ENCODE results near the gene FAM50B.

The FAM50B gene

DNA sequence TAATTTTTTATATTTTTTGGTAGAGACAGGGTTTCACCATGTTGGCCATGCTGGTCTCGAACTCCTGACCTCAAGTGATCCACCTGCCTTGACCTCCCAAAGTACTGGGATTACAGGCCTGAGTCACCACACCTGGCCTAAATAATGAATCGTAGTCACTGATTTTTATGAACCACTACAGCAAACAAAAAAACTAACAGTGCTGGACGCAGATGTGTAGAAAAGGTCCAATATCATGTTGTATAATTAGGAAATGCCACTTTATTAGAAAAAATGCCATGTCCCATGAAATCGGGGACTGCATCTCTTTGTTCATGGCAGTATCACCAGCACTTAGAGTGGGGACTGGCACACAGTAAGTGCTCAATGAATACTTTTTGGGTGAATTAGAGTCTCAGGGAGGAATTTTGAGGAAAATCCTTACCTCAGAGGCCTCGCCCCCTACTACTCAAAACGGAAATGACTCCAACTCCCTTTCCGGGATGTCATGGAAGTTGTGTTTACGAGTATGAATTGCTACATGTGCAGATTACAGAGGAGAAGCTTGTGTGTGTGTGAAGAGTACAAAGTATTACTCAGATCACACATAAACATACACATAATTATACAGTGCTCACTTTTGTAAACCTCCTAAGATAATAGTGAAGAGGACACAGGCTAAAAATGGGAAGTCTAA, 43.6 kb upstream of the FAM50B start:
- H3F3A ChIP-seq (ENCODE audit: low read depth): no peaks in the 10 kb centered on the region
- H3K9ac ChIP-seq (ENCODE audit: low read depth, low read length, poor library complexity, severe bottlenecking): no peak overlapping the region
- H3K4me3 ChIP-seq (ENCODE audit: low read length, poor library complexity, severe bottlenecking): no peak overlapping the region
- H3K4me2 ChIP-seq (ENCODE audit: low read depth, low read length, poor library complexity, severe bottlenecking): no peak overlapping the region
- no peaks in the 10 kb centered on the region for H4K20me1 ChIP-seq (ENCODE audit: insufficient read depth, low read length, poor library complexity, severe bottlenecking)
- H3K36me3 ChIP-seq (ENCODE audit: insufficient read depth, low read length): no peaks in the 10 kb centered on the region
- no peaks in the 10 kb centered on the region for H3K4me1 ChIP-seq (ENCODE audit: insufficient read depth, low read length, poor library complexity, severe bottlenecking)
- TF ChIP-seq, protein P1, sequence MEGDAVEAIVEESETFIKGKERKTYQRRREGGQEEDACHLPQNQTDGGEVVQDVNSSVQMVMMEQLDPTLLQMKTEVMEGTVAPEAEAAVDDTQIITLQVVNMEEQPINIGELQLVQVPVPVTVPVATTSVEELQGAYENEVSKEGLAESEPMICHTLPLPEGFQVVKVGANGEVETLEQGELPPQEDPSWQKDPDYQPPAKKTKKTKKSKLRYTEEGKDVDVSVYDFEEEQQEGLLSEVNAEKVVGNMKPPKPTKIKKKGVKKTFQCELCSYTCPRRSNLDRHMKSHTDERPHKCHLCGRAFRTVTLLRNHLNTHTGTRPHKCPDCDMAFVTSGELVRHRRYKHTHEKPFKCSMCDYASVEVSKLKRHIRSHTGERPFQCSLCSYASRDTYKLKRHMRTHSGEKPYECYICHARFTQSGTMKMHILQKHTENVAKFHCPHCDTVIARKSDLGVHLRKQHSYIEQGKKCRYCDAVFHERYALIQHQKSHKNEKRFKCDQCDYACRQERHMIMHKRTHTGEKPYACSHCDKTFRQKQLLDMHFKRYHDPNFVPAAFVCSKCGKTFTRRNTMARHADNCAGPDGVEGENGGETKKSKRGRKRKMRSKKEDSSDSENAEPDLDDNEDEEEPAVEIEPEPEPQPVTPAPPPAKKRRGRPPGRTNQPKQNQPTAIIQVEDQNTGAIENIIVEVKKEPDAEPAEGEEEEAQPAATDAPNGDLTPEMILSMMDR (conservative IDR thresholded peaks at IDR 0.05; ENCODE audit: low read length): no peak
- no peak for TF ChIP-seq EZH2phosphoT487 (IDR thresholded peaks at IDR 0.05; ENCODE audit: borderline replicate concordance)
- no peak overlapping the region for H2AFZ ChIP-seq (ENCODE audit: low read length)
- no peaks in the 10 kb centered on the region for H3K27me3 ChIP-seq (ENCODE audit: insufficient read depth, low read length, poor library complexity, severe bottlenecking)
- no peaks in the 10 kb centered on the region for H3K79me2 ChIP-seq (ENCODE audit: insufficient read depth, low read length)
- H3K9me2 ChIP-seq (replicated peaks; ENCODE audit: low read depth, low read length): no peaks in the 10 kb centered on the region
- no peaks in the 10 kb centered on the region for H3K9me3 ChIP-seq (ENCODE audit: insufficient read depth, low read depth, low read length)

- Histone ChIP-seq H3K36me3 (ENCODE audit: insufficient read depth, low read length) (no peaks in the 10 kb centered on the region), H3K9me2 (replicated peaks; ENCODE audit: low read depth, low read length) (no peaks in the 10 kb centered on the region), H3K4me3 (ENCODE audit: low read length, poor library complexity, severe bottlenecking) (no peak overlapping the region), H3K9ac (ENCODE audit: low read depth, low read length, poor library complexity, severe bottlenecking) (no peak overlapping the region), H3K4me1 (ENCODE audit: insufficient read depth, low read length, poor library complexity, severe bottlenecking) (no peaks in the 10 kb centered on the region), H3K9me3 (ENCODE audit: insufficient read depth, low read depth, low read length) (no peaks in the 10 kb centered on the region), H3K27me3 (ENCODE audit: insufficient read depth, low read length, poor library complexity, severe bottlenecking) (no peaks in the 10 kb centered on the region), H3K79me2 (ENCODE audit: insufficient read depth, low read length) (no peaks in the 10 kb centered on the region), H2AFZ (ENCODE audit: low read length) (no peak overlapping the region), H3F3A (ENCODE audit: low read depth) (no peaks in the 10 kb centered on the region), H4K20me1 (ENCODE audit: insufficient read depth, low read length, poor library complexity, severe bottlenecking) (no peaks in the 10 kb centered on the region), H3K4me2 (ENCODE audit: low read depth, low read length, poor library complexity, severe bottlenecking) (no peak overlapping the region)
- TF ChIP-seq, protein P1 (conservative IDR thresholded peaks at IDR 0.05; ENCODE audit: low read length): no peak
- TF ChIP-seq EZH2phosphoT487 (IDR thresholded peaks at IDR 0.05; ENCODE audit: borderline replicate concordance): no peak
Measured at GRCh38 chr6:3806169-3806922, 42.8 kb upstream of the FAM50B start.

DNA sequence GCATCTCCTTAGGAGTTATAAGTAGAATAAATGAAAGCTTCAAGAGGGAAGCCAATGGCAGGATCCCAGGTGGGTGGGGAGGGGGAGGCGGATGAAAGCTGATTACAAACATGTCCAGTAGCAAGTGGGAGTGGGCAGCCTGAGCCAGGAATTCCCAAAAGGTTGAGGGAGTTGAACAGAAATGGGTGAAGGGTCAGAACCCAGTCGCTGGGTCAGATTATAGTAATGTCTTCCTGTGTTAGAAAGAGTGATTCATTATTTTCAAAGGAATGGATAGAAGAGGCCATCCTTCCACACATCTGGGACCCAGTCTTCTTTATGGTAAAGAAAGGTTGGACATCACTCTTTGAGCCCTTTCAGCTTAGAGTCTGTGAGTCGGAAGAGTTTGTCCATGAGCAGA, 41.0 kb upstream of the FAM50B start:
- Histone ChIP-seq H3K9me2 (replicated peaks; ENCODE audit: low read depth, low read length) (no peaks in the 10 kb centered on the region), H3K27me3 (ENCODE audit: insufficient read depth, low read length, poor library complexity, severe bottlenecking) (no peaks in the 10 kb centered on the region), H4K20me1 (ENCODE audit: insufficient read depth, low read length, poor library complexity, severe bottlenecking) (no peaks in the 10 kb centered on the region), H3K79me2 (ENCODE audit: insufficient read depth, low read length) (no peaks in the 10 kb centered on the region), H3K4me2 (ENCODE audit: low read depth, low read length, poor library complexity, severe bottlenecking) (no peak overlapping the region), H3K4me3 (ENCODE audit: low read length, poor library complexity, severe bottlenecking) (no peak overlapping the region), H3K36me3 (ENCODE audit: insufficient read depth, low read length) (no peaks in the 10 kb centered on the region), H3K9me3 (ENCODE audit: insufficient read depth, low read depth, low read length) (no peaks in the 10 kb centered on the region), H3K9ac (ENCODE audit: low read depth, low read length, poor library complexity, severe bottlenecking) (no peak overlapping the region), H3K4me1 (ENCODE audit: insufficient read depth, low read length, poor library complexity, severe bottlenecking) (peaks cover 9% of the 10 kb centered on the region), H3F3A (ENCODE audit: low read depth) (no peaks in the 10 kb centered on the region), H2AFZ (ENCODE audit: low read length) (no peak overlapping the region)
- no peak for TF ChIP-seq EZH2phosphoT487 (IDR thresholded peaks at IDR 0.05; ENCODE audit: borderline replicate concordance)
- TF ChIP-seq, protein P1 (conservative IDR thresholded peaks at IDR 0.05; ENCODE audit: low read length): no peak
